Thoracic aorta (tissue), 2 donors: ENCODE measurements around the gene FOLR2. TPM values are rescaled to one million over a fixed set of nuclear protein-coding genes. Genes with fewer than 3 reads are reported as not detected.
"Not testable (repeated sequence)": the region's sequence is repeated elsewhere in the genome, so short reads cannot be mapped to it uniquely, and the experiment has no call there.

ENCODE experiments used
- ATAC-seq: fragments of 150-250 bp; one replicate; pipeline ENCODE4 v1.8.0; 2017; ENCODE audit warnings: low read depth; ENCODE audit not compliant: insufficient number of reproducible peaks, low FRiP score
- DNase-seq: peaks from one replicate; pipeline ENCODE4 v3.0.0-alpha.2; 2020; ENCODE audit warnings: low spot score
- H3K27ac ChIP-seq, 2 donors: fragments of 200-600 bp; sonication (generic); 1 replicate in 1 of 2; 2 replicates in 1 of 2; pipeline ENCODE4 v1.5.1; 2016; ENCODE audit warnings: mild to moderate bottlenecking in 2 of 2, moderate library complexity in 2 of 2
- H3K27me3 ChIP-seq: fragments of 200-600 bp; sonication (generic); replicated peaks from 2 replicates; pipeline ENCODE4 v1.6.0; 2016; ENCODE audit warnings: mild to moderate bottlenecking; ENCODE audit not compliant: insufficient read depth
- H3K36me3 ChIP-seq: fragments of 200-600 bp; sonication (generic); one replicate; pipeline ENCODE4 v1.5.1; 2016
- H3K4me1 ChIP-seq, 2 donors: fragments of 200-600 bp; sonication (generic); 1 replicate in 1 of 2; 2 replicates in 1 of 2; pipeline versions ENCODE4 v1.5.1 to v1.6.0; 2016; ENCODE audit warnings: low read depth in 2 of 2, mild to moderate bottlenecking in 1 of 2; ENCODE audit not compliant: control insufficient read depth in 1 of 2
- H3K4me3 ChIP-seq: fragments of 200-600 bp; sonication (generic); 2 replicates; pipeline ENCODE4 v1.5.1; 2016; ENCODE audit warnings: mild to moderate bottlenecking
- H3K9me3 ChIP-seq: fragments of 200-600 bp; sonication (generic); 2 replicates; pipeline ENCODE4 v1.5.1; 2016
- total RNA-seq, 2 donors: library from RNA; depleted of rRNA; stranded (reverse); fragments of >200 nt; gene quantifications; one replicate each; pipeline versions ENCODE4 v1.1.0 to v1.2.3, GENCODE V29; 2016
- TF ChIP-seq, protein P1 (sequence below): fragments of 200-600 bp; sonication (generic); IDR thresholded peaks from one replicate; pipeline ENCODE4 v1.5.1; 2019; ENCODE audit warnings: antibody characterized with exemption

The FOLR2 gene
- total RNA-seq, 2 donors from 2014 or later: 51.4 to 118 TPM

DNA sequence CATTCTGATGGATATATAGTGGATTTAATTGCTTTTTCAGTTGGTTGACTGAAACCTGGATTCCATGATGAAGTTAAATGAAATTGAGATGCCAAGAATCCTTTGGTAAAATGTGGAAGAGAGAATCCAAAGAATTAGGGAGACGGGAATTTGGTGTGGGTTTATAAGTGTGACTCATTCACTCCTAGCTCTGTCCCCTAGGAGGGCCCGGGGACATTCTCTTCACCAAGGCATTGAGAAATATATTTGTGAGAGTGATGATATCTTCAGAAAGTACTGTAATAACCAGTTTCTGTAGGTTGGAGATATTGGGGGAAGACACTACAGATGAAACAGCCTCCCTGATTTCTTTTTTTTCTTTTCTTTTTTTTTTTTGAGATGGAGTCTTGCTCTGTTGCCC is 41.0 kb downstream of the FOLR2 start:
- Histone ChIP-seq H3K4me3 (no peak overlapping the region), H3K27ac (no peak overlapping the region), H3K27me3 (no peaks in the 10 kb centered on the region), H3K4me1 (no peaks in the 10 kb centered on the region), H3K36me3 (no peaks in the 10 kb centered on the region), H3K9me3 (no peaks in the 10 kb centered on the region)
- ATAC-seq: no peak
- TF ChIP-seq, protein P1, sequence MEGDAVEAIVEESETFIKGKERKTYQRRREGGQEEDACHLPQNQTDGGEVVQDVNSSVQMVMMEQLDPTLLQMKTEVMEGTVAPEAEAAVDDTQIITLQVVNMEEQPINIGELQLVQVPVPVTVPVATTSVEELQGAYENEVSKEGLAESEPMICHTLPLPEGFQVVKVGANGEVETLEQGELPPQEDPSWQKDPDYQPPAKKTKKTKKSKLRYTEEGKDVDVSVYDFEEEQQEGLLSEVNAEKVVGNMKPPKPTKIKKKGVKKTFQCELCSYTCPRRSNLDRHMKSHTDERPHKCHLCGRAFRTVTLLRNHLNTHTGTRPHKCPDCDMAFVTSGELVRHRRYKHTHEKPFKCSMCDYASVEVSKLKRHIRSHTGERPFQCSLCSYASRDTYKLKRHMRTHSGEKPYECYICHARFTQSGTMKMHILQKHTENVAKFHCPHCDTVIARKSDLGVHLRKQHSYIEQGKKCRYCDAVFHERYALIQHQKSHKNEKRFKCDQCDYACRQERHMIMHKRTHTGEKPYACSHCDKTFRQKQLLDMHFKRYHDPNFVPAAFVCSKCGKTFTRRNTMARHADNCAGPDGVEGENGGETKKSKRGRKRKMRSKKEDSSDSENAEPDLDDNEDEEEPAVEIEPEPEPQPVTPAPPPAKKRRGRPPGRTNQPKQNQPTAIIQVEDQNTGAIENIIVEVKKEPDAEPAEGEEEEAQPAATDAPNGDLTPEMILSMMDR: no peak
- DNase-seq: no peak

DNA sequence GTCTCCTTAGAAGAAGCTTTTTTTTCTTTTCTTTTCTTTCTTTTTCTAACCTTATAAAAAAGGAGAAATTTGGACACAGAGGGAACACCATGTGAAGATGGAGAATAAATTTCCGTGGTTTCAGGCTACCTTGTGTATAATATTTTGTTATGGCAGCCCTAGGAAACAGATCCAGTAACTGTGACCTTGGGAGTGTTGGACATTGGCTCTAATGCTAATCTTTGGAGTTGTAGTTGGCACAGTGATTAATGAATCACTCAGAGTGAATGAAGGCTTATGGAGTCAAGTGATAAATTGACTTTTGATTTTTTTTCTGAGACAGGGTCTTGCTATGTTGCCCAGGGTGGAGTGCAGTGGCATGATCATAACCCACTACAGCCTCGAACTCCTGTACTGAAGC is 42.9 kb downstream of the FOLR2 start:
- Histone ChIP-seq H3K4me3 (no peak overlapping the region), H3K36me3 (no peaks in the 10 kb centered on the region), H3K27me3 (no peaks in the 10 kb centered on the region), H3K9me3 (no peaks in the 10 kb centered on the region), H3K4me1 (no peaks in the 10 kb centered on the region), H3K27ac (no peak overlapping the region)
- TF ChIP-seq, protein P1: no peak
- ATAC-seq: no peak
- no peak for DNase-seq

DNA sequence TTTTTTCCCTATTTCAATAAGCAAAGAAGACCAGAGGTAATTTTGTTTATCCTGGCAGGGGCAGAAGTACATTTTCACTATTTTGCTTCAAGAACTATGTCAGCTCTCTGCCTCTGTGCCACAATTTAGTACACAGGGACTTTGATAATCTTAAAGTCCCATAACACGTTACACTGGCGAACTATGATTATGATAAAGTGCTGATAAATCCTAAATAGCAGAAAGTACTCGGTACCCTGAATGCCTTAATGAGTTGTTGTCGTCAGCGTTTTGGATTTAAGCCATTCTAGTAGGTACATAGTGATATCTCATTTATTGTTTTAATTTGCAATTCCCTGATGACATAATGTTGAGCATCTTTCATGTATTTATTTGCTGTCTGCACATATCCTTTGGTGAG is 44.0 kb downstream of the FOLR2 start:
- Histone ChIP-seq H3K4me1 (no peaks in the 10 kb centered on the region), H3K4me3 (no peak overlapping the region), H3K27me3 (no peaks in the 10 kb centered on the region), H3K9me3 (no peaks in the 10 kb centered on the region), H3K27ac (no peak overlapping the region), H3K36me3 (no peaks in the 10 kb centered on the region)
- ATAC-seq (no peak), DNase-seq (no peak)
- TF ChIP-seq, protein P1: no peak

DNA sequence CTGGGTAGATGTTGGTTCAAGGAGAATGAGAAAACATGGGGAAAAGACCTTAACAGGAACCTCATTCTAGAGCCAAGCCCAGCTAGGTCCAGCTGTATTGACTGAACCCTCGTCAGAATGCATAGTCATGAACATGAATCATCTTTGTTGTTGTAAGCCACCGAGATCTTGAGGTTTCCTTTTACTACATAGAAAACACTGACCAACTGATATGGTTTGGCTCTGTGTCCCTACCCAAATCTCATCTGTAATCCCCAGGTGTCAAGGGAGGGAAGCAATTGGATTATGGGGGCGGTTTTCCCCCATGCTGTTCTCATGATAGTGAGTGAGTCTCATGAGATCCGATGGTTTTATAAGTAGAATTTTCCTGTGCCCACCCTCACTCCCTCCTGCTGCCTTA is 46.8 kb downstream of the FOLR2 start:
- ATAC-seq: no peak

DNA sequence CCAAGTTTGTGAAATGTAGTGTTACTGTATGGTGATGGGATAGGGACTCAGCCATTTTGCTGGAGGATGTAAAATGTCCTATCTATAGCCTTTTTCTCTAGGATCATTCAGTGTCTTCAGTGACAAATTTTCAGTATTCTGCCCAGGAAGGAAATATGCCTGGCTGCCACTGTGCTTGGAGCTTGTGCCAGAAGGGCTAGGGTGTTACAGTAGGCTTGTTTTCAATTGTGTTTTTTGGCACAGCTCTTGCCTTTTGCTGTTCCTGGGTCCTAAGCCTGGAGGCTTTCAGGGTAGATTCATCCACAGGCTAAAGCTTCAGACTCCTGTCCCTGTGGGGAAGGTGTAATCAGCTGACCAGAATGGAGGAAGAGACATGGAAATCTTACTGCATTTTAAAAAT is 49.4 kb downstream of the FOLR2 start:
- no peak for DNase-seq
- Histone ChIP-seq H3K27ac (no peak overlapping the region), H3K4me1 (no peaks in the 10 kb centered on the region), H3K27me3 (no peaks in the 10 kb centered on the region), H3K4me3 (no peak overlapping the region), H3K36me3 (no peaks in the 10 kb centered on the region), H3K9me3 (no peaks in the 10 kb centered on the region)
- TF ChIP-seq, protein P1: no peak
- ATAC-seq: no peak

More for the DNA sequence above, 46.8 kb downstream of the FOLR2 start:
- Histone ChIP-seq H3K4me1 (no peaks in the 10 kb centered on the region), H3K9me3 (no peaks in the 10 kb centered on the region), H3K36me3 (no peaks in the 10 kb centered on the region), H3K27ac (no peak overlapping the region), H3K27me3 (no peaks in the 10 kb centered on the region), H3K4me3 (no peak overlapping the region)
- DNase-seq: no peak
- TF ChIP-seq, protein P1: no peak

DNA sequence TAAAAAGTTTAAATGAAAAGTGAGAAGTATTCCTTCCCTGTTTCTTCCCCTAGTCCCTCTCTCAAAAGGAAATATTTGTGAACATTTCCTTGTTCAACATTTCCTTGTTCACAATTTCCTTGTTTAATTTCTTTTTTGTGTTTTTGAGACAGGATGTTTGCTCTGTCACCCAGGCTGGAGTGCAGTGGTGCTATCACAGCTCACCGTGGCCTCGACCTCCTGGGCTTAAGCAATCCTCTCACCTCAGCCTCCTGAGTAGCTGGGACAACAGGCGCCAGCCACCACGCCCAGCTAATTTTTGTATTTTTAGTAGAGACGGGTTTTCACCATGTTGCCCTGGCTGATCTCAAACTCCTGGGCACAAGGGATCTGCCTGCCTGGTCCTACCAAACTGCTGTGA is 50.4 kb downstream of the FOLR2 start:
- not testable (repeated sequence) for H3K4me3 ChIP-seq, H3K9me3 ChIP-seq, H3K36me3 ChIP-seq, ATAC-seq, H3K27ac ChIP-seq, DNase-seq, H3K4me1 ChIP-seq, H3K27me3 ChIP-seq
